Right forelimb (tissue), 1 donor: Measurements from ENCODE around the gene PARD6A.
A peak's percentile ranks its signal among the peaks of the same experiment; 100 is the strongest.

Source experiments
- DNase-seq: peaks from one replicate; pipeline ENCODE4 v3.0.0-alpha.2; 2018

Gene PARD6A

GRCh38 chr16:67654403-67654911, 6.3 kb upstream of the PARD6A start:
- no peak for DNase-seq

- no peak for DNase-seq
Measured at GRCh38 chr16:67655363-67655762, 5.4 kb upstream of the PARD6A start.

- DNase-seq = no peak
Measured at GRCh38 chr16:67656344-67657016, 4.3 kb upstream of the PARD6A start.

- DNase-seq = no peak
Measured at GRCh38 chr16:67657017-67657608, 3.6 kb upstream of the PARD6A start.

- no peak for DNase-seq
Measured at GRCh38 chr16:67657751-67658518, 2.8 kb upstream of the PARD6A start.

- DNase-seq = no peak
Measured at GRCh38 chr16:67658849-67659674, 1.7 kb upstream of the PARD6A start.

- peak; percentile 94 for DNase-seq
Measured at GRCh38 chr16:67659675-67660563, 841 bp upstream of the PARD6A start, which contains the start of gene ACD. Gene ACD, minus strand, starts transcription at chr16:67660260. Its CDS starts 40 bp downstream, at chr16:67660220.

GRCh38 chr16:67661101-67661761, 471 bp downstream of the PARD6A start:
- no peak for DNase-seq

GRCh38 chr16:67661886-67662652, 1.3 kb downstream of the PARD6A start:
- no peak for DNase-seq

- no peak for DNase-seq
Measured at GRCh38 chr16:67662653-67663010, 1.9 kb downstream of the PARD6A start.

GRCh38 chr16:67663151-67663876, 2.6 kb downstream of the PARD6A start:
- DNase-seq = no peak

GRCh38 chr16:67663877-67664222, 3.1 kb downstream of the PARD6A start:
- no peak for DNase-seq

- DNase-seq = no peak
Measured at GRCh38 chr16:67664258-67664657, 3.5 kb downstream of the PARD6A start.

- DNase-seq = no peak
Measured at GRCh38 chr16:67664871-67665270, 4.1 kb downstream of the PARD6A start.

- no peak for DNase-seq
Measured at GRCh38 chr16:67665598-67665997, 4.8 kb downstream of the PARD6A start.

GRCh38 chr16:67666032-67666551, 5.3 kb downstream of the PARD6A start:
- DNase-seq = no peak

GRCh38 chr16:67666559-67667452, 6.0 kb downstream of the PARD6A start, which contains the start of the genes C16orf86 and ENKD1:
Gene C16orf86, plus strand, starts transcription at chr16:67666814. Its CDS starts 157 bp downstream, at chr16:67666971.
Gene ENKD1, minus strand, starts transcription at chr16:67666750. Its CDS starts 308 bp downstream, at chr16:67666442.
- peak; percentile 89 for DNase-seq

GRCh38 chr16:67667453-67667816, 6.7 kb downstream of the PARD6A start:
- no peak for DNase-seq
